PC-3 (cell line): ENCODE data around the gene TAF4. TPM values are rescaled to one million over a fixed set of nuclear protein-coding genes. Genes with fewer than 3 reads are reported as not detected.

Experiments
- ATAC-seq: fragments of 200-7000 bp; cut with Tn5 transposase; 2 replicates; pipeline ENCODE4 v1.9.1; 2020; ENCODE audit warnings: mild to moderate bottlenecking, moderate library complexity
- BruUV-seq: library from RNA; stranded (reverse); fragments of 400-500 nt; replicated peaks from 2 replicates; lab custom pipeline; 2021; lab: Mats Ljungman, UMichigan
- CTCF ChIA-PET: fragments of 300-600 bp; sonication (Branson Sonifier 250); formaldehyde crosslinking; loops from one replicate; lab custom pipeline; 2022; ENCODE audit warnings: antibody characterized with exemption; lab: Charles Lee
- POLR2A ChIA-PET: fragments of 300-600 bp; sonication (Branson Sonifier 250); formaldehyde crosslinking; loops from one replicate; lab custom pipeline; 2022; ENCODE audit warnings: antibody characterized with exemption; ENCODE audit not compliant: unreplicated experiment; lab: Charles Lee
- DNase-seq: peaks from one replicate; pipeline ENCODE4 v3.0.0-alpha.2; 2015
- H2AFZ ChIP-seq: fragments of 300-600 bp; sonication (generic); 2 replicates; pipeline ENCODE4 v1.6.0; 2016; ENCODE audit warnings: antibody characterized with exemption, low read length
- H3F3A ChIP-seq: fragments of 300-600 bp; sonication (generic); one replicate; pipeline ENCODE4 v1.6.0; 2017; ENCODE audit warnings: antibody characterized with exemption, low read length, control low read depth, mild to moderate bottlenecking; ENCODE audit not compliant: unreplicated experiment
- H3K27ac ChIP-seq: fragments of 300-600 bp; sonication (generic); 2 replicates; pipeline ENCODE4 v1.5.1; 2016; ENCODE audit warnings: mild to moderate bottlenecking, low read length
- H3K27me3 ChIP-seq: fragments of 300-600 bp; sonication (generic); 2 replicates; pipeline ENCODE4 v1.6.1; 2016; ENCODE audit warnings: low read length, mixed read lengths
- H3K36me3 ChIP-seq: fragments of 300-600 bp; sonication (generic); 2 replicates; pipeline ENCODE4 v1.6.1; 2016; ENCODE audit warnings: low read depth, mixed run types, low read length, mixed read lengths
- H3K4me1 ChIP-seq: fragments of 300-600 bp; sonication (generic); 2 replicates; pipeline ENCODE4 v1.5.1; 2016; ENCODE audit warnings: low read length; ENCODE audit not compliant: insufficient read depth
- H3K4me2 ChIP-seq: fragments of 300-600 bp; sonication (generic); 2 replicates; pipeline ENCODE4 v1.6.0; 2016; ENCODE audit warnings: low read length
- H3K4me3 ChIP-seq: fragments of 300-600 bp; sonication (generic); 2 replicates; pipeline ENCODE4 v1.5.1; 2016; ENCODE audit warnings: mild to moderate bottlenecking, low read length, mixed read lengths
- H3K79me2 ChIP-seq: fragments of 300-600 bp; sonication (generic); 2 replicates; pipeline ENCODE4 v1.6.1; 2017; ENCODE audit warnings: low read length, mixed read lengths
- H3K9ac ChIP-seq: fragments of 300-600 bp; sonication (generic); 2 replicates; pipeline ENCODE4 v1.6.0; 2016; ENCODE audit warnings: mild to moderate bottlenecking, low read length
- H3K9me2 ChIP-seq: fragments of 300-600 bp; sonication (generic); replicated peaks from 2 replicates; pipeline ENCODE4 v1.6.1; 2016; ENCODE audit warnings: mixed run types, low read length, mixed read lengths
- H3K9me3 ChIP-seq: fragments of 300-600 bp; sonication (generic); 2 replicates; pipeline ENCODE4 v1.6.1; 2016; ENCODE audit warnings: low read length, mixed read lengths
- H4K20me1 ChIP-seq: fragments of 300-600 bp; sonication (generic); 2 replicates; pipeline ENCODE4 v1.6.1; 2016; ENCODE audit warnings: low read length, mixed read lengths
- EZH2 ChIP-seq: fragments of 300-600 bp; sonication (generic); IDR thresholded peaks from one replicate; pipeline ENCODE4 v1.6.1; 2017; ENCODE audit warnings: antibody characterized with exemption, mild to moderate bottlenecking, low read length; ENCODE audit not compliant: unreplicated experiment
- EZH2phosphoT487 ChIP-seq: fragments of 300-600 bp; sonication (generic); IDR thresholded peaks from 2 replicates; pipeline ENCODE4 v1.6.1; 2018; ENCODE audit warnings: mild to moderate bottlenecking, antibody characterized with exemption, low read length, borderline replicate concordance
- intact Hi-C: fragments of 100-400 bp; cut with micrococcal nuclease; formaldehyde crosslinking; loops from 2 replicates; pipeline ENCODE4 v1.9.0; 2023
- total RNA-seq: library from RNA; depleted of rRNA; stranded (reverse); fragments of >200 nt; gene quantifications from 2 replicates; pipeline ENCODE4 v1.2.3, GENCODE V29; 2014
- TF ChIP-seq, protein P1 (sequence below): fragments of 300-600 bp; sonication (generic); conservative IDR thresholded peaks from 2 replicates; pipeline ENCODE4 v1.5.1; 2017; ENCODE audit warnings: antibody characterized with exemption, low read depth, mild to moderate bottlenecking, low read length

The TAF4 gene
- total RNA-seq, 1 experiment from 2014 or later, result 9.6 TPM

DNA sequence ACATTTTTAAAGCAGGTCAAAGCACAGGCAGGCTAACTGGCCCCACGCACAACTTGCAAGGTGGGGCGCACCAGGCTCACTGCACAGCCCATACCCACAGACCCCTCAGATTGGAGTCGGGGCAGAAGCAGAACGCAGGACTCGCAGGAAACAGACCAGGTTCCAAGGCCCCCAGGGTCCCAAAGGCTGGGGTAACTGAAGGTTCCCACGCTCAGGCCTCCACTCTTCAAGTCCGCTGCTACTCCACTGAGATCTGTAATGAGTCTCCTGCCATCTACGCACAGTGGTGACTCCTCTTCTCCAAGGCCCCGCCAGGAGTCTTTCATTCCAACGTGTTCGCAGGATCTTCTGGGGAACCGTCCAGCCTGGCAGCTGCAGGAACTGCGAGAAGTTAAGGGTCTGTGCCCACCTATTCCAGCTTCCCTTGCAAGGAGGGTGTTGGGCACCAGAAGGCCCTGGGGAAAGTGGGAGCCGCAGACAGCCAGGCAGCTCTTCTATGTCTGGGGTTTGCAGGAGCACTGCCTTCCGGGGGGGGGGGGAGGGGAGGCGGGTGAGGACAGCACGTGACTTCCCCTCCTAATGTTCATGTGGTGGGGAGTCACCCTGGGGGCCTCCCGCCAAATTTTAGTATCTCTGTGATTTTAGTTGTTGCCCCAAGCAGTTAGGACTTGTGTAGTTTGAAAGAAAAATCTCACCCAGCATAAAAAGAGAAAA, 2.0 kb upstream of the TAF4 start:
- Histone ChIP-seq H3K9me2 (no peaks in the 10 kb centered on the region), H3K9ac (no peak overlapping the region), H3K4me2 (no peak overlapping the region), H2AFZ (no peak overlapping the region), H4K20me1 (peaks cover 14% of the 10 kb centered on the region), H3K9me3 (no peaks in the 10 kb centered on the region), H3K27me3 (no peaks in the 10 kb centered on the region), H3K36me3 (no peaks in the 10 kb centered on the region), H3K79me2 (peaks cover 18% of the 10 kb centered on the region), H3F3A (no peaks in the 10 kb centered on the region), H3K4me1 (peaks cover 33% of the 10 kb centered on the region), H3K27ac (no peak overlapping the region), H3K4me3 (no peak overlapping the region)
- ATAC-seq (no peak), DNase-seq (no peak)
- CTCF ChIA-PET, result no interaction called here
- intact Hi-C loops, result loop anchor here (2.0 to 10.0 kb wide), 2 partner anchors 53 to 55 kb away; partner anchors contain the start of gene LSM14B
- POLR2A ChIA-PET, result interaction anchor here (0.6 kb wide), 1 partner anchor 54 kb away, joined by 10 read pairs; no protein-coding TSS in a partner anchor
- TF ChIP-seq, protein P1, sequence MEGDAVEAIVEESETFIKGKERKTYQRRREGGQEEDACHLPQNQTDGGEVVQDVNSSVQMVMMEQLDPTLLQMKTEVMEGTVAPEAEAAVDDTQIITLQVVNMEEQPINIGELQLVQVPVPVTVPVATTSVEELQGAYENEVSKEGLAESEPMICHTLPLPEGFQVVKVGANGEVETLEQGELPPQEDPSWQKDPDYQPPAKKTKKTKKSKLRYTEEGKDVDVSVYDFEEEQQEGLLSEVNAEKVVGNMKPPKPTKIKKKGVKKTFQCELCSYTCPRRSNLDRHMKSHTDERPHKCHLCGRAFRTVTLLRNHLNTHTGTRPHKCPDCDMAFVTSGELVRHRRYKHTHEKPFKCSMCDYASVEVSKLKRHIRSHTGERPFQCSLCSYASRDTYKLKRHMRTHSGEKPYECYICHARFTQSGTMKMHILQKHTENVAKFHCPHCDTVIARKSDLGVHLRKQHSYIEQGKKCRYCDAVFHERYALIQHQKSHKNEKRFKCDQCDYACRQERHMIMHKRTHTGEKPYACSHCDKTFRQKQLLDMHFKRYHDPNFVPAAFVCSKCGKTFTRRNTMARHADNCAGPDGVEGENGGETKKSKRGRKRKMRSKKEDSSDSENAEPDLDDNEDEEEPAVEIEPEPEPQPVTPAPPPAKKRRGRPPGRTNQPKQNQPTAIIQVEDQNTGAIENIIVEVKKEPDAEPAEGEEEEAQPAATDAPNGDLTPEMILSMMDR, result no peak
- TF ChIP-seq EZH2phosphoT487 (no peak), EZH2 (no peak)
- no TSS peak for BruUV-seq

DNA sequence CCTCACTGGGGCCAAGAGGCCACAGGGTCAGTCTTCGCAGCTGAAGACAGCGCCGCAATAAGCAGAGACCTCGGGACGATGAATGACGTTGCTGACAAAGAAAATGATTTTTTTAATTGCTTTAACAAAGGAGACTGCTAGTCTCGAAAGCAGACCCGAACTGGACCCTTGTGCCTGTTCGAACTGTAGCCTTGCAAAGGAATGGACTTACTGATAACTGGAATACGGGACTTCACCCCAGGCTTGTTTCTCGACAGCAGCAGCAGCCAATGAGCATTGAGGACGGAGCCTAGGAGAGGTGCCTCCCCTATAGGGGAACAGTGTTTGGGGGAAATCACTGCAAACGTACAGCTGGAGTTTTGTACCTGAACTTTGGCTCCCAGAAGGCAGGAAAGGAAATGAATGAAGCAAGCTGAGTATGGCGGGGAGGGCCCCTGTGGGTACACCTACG, 1.3 kb upstream of the TAF4 start:
- Histone ChIP-seq H3K27me3 (no peaks in the 10 kb centered on the region), H3K79me2 (peaks cover 25% of the 10 kb centered on the region), H4K20me1 (peaks cover 21% of the 10 kb centered on the region), H3K9me3 (no peaks in the 10 kb centered on the region), H3K27ac (no peak overlapping the region), H3K9ac (peak overlapping the region; percentile 84; the same call in 1 of the 2 replicates), H3F3A (no peaks in the 10 kb centered on the region), H2AFZ (peak overlapping the region; percentile 54; the same call in 1 of the 2 replicates), H3K4me1 (peaks cover 39% of the 10 kb centered on the region), H3K36me3 (no peaks in the 10 kb centered on the region), H3K4me2 (peak overlapping the region; percentile 82), H3K9me2 (no peaks in the 10 kb centered on the region), H3K4me3 (peak overlapping the region; percentile 83)
- ATAC-seq (no peak), DNase-seq (no peak)
- POLR2A ChIA-PET, result interaction anchor here (1.1 kb wide), 1 partner anchor 54 kb away, joined by 6 read pairs; no protein-coding TSS in a partner anchor
- intact Hi-C loops, result loop anchor here (2.0 to 10.0 kb wide), 2 partner anchors 52 to 56 kb away; partner anchors contain the start of gene LSM14B
- TF ChIP-seq, protein P1, result no peak
- no peak for TF ChIP-seq EZH2
- TF ChIP-seq EZH2phosphoT487, result no peak
- CTCF ChIA-PET, result no interaction called here
- BruUV-seq, result TSS peak; percentile 86
